Measurements from ENCODE around the gene BRPF1.

BRPF1 gene

DNA sequence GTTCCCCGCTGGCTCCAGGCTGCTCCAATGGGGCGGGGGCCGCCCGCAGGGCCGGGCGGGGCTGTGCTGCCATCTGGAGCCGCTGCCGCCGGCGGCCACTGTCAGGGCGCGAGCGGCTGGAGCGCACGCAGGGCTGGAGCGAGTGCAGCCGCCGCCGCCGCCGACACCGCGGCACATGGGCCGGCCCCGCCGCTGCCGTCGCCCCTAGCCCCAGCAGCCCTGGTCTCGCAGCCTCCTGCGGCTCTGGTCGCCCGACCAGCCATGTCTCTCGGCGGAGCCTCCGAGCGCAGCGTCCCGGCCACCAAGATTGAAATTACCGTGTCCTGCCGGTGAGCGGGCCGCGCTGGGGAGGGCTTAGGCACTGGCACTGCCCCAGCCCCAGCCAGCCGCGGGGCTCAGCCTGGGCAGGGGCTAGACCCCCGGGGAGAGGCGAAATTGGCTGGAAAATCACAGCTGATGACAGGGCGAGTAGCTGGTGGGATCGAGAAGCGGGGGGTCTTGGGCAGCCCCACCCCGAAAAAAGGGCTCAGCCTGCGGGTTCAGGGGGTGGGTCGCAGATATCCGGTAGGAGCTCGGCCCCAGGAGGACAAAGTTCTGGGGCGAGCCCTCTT lies 27.7 kb upstream of the BRPF1 start, which contains the start of gene CPNE9:
TSS of gene CPNE9 (plus strand) at position 98 of the 611 bp plus-strand sequence. CDS start at position 262, 164 bp downstream.
- no peak for DNase-seq

DNA sequence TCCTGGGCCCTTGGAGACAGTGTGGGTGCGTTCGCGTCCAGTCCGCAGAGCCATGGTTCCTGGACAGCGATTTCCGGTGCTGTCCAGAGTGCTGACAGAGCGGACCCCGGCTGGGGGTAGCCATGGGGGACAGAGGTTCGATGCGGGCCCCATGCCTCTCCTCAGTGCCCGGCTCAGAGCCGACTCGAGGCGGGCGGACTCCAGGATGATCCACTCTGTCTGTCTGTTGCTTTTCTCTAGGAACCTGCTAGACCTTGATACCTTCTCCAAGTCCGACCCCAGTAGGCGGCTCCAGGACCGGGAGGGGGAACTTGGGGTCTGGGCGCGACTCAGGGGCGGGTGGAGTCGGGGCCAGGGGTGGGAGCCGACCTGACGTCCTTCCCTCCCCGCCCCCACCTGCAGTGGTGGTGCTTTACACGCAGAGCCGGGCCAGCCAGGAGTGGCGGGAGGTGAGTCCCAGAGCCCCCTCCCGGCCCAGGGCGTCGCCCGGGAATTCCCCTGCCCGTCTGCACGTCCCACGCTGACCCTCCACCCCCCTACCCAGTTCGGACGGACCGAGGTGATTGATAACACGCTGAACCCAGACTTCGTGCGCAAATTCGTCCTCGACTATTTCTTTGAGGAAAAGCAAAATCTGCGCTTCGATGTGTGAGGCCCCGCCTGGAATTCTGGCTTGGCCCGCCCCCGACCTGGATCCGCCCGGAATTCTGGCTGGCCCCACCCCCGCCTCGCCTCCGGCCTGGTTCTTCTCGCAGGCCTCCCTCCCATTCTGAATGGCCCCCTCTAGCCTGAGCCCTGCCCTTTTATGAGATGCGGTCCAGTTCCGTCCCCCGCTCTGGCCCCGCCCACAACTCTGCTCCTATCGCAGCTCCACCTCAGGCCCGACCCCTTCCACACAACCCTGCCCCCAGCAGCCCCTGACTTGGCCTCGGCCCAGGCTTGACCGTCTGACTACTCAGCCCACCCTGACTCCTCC lies 26.9 kb upstream of the BRPF1 start:
- DNase-seq, result no peak

DNA sequence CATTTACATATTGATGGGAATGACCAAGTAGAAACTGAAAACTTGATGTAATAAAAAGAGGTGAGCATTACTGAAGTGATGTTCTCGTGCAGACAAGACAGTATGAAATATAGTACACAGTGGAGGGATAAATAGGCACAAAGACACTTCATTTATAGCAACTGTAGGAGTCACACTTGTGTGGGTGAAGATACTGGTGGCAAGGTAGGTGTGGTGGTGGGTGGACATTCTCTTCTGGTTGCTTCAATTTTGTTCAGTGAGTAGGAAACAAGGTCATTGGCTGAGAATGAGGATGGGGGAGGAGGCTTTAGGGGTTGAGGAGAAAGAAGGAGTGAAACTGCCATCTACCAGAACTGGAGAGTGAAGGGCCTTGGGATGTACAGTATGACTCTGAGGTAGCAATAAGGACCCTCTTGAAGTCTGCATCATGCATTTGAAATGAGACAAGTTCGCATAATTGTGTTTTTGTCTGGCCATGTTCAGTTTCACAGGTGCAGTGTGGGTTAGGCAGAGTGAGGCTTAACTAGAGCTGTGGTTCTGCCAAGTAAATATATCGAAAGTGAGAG lies 21.3 kb upstream of the BRPF1 start:
- DNase-seq, result no peak

DNA sequence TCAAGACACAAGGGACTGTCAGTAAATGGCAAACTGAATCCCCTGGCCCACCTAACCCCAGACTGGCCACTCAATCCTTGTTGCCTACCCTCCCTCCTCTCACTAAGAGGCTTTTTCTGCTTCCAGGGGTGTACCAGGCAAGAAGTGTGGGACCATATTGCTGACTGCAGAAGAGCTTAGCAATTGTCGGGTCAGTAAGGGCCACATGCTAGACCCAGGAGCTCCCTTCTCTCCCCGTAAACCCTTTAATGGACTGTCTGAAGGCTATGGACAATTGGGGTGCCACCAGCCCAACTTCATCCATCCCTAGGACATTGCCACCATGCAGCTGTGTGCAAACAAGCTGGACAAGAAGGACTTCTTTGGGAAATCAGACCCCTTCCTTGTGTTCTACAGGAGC lies 19.1 kb upstream of the BRPF1 start:
- no peak for DNase-seq

DNA sequence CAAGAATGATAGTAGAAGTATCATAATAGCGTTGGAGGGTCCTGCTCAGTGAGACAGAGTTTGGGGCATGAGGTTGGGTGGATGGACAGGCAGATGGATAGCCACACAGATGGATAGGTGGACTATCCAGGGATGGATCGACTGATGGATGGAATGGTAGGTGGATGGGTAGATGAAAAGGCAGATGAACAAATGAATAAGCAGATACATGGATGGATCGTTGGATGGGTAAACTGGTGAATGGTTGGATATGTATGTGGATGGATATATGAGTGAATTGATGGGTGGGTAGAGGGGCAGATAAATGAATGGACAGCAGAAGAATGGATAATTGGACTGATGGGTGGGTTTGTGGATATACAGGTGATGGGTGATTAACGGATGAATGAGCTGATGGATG lies 18.4 kb upstream of the BRPF1 start:
- DNase-seq, result no peak

DNA sequence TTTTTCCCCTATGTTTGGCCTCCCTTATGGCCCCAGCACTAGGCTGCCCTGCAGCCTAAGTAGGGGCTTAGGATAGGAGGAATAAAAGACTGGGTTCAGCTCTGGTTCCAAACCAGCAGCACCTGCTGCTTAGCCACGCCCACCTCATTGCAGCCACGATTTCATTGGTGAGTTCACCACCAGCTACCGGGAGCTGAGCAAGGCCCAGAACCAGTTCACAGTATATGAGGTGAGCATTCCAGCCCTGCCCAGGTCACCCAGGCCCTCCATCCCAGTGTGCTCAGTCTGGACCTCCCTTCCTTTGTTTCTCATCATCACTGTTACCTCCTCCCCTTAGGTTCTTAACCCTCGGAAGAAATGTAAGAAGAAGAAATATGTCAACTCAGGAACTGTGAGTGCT lies 16.4 kb upstream of the BRPF1 start:
- DNase-seq, result no peak

DNA sequence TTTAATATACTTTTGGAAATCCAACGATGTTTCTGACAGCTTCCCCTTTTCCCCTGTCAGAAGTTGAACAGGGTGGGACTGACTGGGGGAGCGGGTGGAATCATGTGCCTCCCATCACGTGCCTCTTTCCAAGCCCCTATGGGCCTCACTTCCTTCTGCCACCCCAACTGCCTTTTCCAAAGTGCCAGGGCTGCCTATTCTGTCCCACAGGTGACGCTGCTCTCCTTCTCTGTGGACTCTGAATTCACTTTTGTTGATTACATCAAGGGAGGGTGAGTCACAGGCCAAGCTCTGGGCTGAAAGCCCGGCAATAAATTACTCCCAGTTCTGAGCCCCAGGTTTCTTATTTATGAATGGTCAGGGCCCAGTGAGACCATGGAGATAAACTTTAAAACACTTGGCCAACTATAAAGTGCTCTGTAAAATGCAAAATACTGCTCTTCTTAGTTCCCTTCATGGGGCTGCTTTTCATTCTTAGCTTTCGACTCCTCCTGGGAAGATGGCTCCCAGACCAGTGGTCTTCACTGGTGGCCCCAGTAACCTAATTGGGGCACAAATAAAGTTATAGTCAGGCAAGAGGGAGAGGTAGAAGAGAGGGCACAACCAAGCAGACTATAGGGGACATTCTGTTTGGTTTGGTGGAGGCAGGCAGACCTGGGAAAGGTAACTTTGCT lies 15.6 kb upstream of the BRPF1 start:
- DNase-seq, result peak; percentile 96 to 97

DNA sequence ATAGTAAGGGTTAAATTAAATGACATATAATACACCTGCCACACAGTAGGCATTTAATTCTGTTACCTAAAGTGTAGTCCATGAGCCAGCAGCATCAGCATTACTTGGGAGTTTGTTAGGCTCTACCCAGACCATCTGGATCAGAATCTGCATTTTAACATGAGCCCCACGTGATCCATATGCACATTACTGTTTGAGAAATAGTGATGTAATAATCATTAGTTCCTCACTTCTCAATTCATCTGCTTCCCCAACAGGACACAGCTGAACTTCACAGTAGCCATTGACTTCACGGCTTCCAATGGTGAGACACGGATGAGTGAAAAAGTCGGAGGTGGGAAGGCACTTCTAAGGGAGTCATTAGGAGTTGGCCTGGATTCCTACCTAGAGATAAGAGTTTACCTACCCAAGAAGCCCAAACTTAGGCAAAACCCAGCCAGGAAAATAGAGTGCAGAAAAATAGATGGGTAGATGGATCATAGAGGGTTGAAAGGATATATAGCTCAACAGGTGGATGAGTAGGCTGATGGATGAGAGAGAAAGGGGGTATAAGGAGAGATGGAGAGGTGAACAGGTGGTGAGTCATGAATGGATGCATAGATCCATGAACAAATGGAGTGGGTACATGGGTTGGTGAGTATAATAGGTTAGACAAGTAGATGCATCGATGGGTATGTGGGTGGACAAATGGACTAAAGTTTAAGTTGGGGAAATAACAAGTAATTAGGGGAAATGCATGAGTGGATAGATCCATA lies 14.6 kb upstream of the BRPF1 start:
- no peak for DNase-seq

DNA sequence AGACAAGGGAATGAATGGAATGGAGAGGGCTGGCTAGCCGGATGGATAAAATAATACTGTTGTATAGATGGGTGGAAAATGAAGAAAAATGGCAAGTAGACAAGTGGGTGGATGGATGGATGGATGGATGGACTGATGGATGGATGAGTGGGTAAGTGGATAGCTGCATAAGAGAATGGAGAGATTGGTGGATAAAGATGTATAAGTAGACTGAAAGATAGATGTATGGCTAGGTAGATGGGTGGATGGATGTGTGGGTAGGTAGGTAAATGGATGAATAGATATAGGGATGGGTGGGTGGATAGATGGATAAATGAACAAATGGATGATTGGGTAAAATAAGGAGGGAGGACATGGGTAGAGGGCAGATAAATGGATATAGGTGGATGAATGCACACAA lies 14.0 kb upstream of the BRPF1 start:
- DNase-seq, result no peak

DNA sequence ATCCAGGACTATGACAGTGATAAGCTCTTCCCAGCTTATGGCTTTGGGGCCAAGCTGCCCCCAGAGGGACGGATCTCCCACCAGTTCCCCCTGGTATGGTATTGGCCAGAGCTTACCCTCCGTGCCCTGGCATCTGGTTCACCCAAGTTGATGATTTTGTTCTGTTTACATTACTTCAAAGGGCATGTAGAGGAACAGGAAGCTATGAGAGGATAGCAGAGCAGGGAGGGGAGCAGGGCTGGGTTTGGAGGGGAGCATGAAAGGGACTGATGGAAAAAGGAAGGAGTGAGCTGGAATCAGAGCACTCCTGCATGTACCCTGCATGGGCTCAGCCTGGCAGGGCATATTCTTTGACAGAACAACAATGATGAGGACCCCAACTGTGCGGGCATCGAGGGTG lies 13.4 kb upstream of the BRPF1 start:
- DNase-seq, result no peak

DNA sequence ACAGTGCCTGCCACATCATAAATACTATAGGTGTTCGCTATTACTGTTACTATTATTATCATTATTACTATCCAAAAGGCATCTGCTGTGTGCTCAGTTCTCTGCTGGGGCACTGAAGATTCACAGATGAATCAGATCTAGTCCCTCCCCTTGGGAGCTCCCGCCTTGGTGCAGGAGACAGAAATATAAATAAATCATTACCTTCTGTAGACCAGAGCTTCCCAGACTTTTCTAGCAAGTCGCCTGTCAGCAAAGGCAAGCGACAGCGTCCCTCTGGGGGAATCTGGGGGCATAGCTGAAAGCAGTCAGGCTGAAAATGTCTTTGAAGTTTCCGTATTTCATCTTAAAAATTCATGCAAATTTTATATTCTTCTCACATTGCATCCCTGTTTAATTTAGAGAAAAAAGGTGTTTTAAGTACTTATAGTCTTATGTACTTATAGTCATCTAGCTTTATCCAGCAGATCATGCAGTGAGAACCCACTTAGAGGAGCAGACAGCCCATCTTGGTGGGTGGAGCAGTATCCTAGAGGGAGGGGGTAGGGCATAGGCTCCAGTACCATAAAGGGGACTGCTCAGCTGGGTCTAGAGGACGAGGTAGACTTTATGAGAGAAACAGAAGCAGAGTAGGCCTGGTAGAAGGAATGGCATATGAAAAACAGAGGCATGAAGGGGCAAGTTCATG lies 10.4 kb upstream of the BRPF1 start:
- DNase-seq, result no peak

DNA sequence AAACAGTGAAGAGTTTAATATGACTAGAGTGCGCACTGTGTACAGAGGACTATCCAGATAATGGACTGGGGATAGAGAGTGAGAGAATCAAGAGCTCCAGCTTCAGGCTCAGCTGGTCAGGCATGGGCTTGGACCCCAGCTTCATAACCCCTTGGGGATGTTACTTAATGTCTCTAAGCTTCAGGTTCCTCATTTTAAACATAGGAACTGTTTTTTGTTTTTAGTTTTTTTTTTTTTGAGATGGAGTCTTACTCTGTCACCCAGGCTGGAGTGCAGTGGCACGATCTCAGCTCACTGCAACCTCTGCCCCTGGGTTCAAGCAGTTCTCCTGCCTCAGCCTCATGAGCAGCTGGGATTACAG lies 9.9 kb upstream of the BRPF1 start:
- DNase-seq, result no peak

DNA sequence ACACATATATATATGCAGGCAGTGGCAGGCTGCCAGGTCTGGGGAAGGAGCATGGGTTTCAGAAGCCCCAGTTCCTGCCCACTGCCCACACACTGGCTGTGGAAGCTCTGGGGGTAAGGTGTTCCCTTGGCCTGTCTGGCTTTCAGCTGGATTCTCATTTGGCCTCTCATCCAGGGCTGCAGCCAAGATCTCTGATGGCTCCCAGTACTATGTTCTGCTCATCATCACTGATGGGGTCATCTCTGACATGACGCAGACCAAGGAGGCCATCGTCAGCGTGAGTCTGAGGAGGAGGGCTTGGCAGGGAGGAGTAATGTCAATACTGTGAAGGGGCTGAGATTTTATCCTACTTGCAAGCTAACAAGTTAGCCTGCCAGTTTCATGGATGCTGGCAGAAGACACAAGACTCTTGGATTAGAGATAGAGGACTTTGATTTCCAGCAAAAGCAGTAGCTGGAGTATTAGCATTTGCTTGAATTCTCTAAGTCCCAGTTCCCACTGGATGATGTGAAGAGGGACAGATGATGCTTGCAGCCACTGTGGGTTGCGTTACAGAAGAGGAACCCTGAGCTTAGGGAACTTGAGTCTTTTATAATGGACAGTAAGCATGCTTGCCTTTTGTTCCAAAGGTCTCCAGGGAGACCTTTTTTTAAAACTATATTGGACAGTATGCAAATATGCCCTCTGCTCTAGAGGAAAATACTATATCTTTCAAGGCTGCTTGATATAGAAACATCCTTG lies 5.6 kb upstream of the BRPF1 start:
- no peak for DNase-seq

DNA sequence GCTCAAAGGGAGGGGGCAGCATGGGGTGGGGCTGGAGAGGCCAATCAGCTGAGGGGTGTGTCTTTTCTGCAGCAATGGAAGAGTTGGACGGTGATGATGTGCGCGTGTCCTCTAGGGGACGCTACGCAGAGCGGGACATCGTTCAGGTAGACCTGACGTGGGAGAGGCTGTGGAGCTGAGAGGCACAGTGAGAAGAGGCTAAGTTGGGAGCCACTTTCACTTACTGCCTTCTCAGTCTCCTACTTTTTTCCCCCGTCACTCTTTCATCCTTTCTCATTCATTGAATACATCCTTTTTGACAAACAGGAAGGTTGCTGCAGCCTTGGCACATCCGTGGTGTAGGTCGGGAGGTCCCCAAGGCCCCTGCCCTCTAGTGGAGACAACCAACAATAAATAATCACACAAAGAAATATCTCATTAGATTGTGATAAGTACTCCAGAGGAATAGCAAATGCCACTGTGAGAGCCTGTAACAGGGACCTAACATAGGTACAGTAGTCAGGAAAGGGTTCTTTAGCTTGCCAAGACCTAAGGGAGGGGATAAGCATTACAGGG lies 4.4 kb upstream of the BRPF1 start:
- DNase-seq, result peak; percentile 63 to 74

DNA sequence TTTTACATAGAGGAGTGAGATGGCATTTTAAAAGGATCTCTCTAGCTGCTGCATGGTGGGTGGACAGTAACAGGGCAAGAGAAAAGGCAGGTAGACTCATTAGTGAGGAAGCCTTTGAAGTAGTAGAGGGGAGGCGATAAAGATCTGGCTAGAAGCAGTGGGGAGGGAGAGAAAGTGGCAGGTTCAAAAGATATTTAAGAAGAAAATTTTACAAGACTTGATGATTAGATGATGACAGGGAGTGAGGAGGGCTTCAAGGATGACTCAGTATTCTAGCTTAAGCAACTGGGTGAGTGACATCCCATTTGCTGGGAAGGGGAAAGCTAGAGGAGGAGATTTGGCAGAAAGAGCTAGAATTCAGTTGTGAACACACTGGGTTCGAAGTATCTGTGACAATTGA lies 3.8 kb upstream of the BRPF1 start:
- DNase-seq, result no peak

DNA sequence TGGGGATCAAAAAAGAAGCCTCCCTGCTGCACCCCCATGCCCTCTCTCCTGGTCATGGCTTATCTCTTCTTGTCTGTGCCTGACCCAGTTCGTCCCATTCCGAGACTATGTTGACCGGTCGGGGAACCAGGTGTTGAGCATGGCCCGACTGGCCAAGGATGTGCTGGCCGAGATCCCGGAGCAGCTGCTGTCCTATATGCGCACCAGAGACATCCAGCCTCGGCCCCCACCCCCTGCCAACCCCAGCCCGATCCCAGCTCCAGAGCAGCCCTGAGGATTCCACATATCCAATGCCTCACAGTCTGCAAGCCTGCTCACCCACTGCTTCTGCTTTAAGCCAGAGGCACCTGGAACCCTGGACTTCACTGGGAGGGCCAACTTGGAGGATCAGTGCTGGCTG lies 2.1 kb upstream of the BRPF1 start:
- DNase-seq, result no peak

DNA sequence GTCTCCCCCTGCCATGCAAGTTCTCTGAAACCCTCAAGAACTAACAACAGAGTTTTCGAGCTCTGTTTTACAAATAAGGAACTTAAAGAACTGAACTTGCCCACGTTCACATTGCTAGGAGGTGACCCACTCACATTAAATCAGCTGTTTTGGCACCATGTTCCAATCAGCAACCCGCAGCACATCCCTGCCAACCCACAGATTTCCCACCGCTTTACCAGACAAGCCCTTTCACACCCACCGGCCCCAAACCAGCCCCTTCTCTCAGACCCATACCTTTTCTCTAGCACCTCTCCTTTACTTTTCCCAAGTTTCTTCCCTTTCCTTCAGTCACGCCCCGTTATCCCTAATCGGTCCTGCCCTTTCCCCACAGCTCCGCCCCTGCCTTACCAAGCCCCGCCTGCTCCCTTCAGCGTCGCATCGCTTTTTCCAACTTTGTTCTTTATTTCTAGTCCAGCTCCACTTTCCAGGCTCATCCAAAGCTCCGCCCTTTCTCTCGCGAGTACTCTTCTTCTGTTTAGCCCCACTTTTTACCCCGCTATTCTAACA lies 804 bp upstream of the BRPF1 start:
- peak in 1 of 2 experiments; percentile 35 for DNase-seq

DNA sequence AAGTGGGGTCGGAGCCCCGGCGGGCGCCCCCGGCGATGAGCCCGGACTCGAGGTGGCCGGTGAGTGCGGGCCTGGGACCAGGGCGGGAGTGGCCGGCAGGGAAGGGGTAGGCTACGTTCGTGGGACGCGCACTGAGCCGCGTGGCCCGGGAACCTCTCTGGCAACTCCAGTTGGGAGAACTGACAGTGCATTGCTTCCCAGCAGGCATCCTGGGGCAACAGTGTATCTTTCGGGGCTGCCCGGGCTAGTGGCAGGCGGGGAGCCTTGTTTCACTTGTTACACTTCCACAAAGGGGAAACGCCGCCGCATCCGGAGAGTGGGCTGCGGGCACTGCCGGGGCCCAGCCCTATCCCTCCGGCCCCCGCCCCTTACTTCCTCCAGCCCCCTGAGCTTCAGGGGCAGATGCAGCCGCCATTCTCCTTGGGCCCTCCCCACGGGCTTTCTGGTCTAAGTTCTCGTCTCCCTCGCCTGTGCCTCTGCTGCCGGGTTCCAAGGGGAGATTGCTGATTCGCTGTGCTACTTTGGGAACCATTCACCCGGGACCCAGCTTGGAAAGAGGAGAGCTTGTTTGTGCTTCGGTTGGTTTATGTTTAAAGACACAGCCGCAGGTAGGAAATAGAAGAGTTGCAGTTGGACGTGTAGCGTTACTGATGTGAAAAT lies 675 bp downstream of the BRPF1 start:
- DNase-seq, result peak; percentile 23 to 58

DNA sequence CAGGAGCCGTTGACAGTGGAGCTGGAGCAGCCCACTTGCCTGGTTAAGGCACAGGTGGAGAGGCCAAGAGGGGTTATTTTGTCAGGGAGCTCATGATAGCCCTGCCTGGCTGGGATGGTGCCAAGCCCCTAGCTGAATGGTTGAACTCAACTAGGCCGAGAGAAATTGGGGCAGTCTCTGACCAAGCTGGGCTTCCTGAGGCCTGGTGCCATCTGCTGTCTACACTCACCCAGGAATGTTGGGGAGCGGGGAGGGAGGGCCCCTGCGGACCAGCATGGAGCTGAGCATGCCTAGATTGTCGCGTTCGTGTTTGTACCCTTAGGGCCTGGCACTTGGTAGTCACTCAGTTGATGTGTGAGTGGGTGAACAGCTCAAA lies 1.2 kb downstream of the BRPF1 start:
- DNase-seq, result no peak

DNA sequence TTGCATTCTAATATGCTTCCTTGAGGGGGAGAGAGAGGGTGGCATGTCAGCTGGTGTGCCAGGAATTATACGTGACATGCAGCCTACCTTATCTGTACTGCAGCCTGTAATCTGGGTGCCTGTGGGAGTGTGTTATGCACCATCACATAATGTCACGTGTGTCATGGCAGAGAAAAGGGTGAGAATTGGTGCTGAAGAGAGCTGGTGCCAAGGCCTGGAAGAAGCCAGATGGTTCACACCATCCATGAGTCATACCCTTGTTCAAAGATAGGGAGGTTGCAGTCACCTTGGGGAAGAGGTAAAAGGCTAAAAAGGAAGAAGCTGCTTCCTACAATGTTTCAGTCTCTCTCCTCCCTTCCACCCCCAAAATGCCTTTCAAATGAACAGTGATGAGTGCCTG lies 5.3 kb downstream of the BRPF1 start:
- no peak for DNase-seq
